ENCODE data around the gene RNF213.

DNA sequence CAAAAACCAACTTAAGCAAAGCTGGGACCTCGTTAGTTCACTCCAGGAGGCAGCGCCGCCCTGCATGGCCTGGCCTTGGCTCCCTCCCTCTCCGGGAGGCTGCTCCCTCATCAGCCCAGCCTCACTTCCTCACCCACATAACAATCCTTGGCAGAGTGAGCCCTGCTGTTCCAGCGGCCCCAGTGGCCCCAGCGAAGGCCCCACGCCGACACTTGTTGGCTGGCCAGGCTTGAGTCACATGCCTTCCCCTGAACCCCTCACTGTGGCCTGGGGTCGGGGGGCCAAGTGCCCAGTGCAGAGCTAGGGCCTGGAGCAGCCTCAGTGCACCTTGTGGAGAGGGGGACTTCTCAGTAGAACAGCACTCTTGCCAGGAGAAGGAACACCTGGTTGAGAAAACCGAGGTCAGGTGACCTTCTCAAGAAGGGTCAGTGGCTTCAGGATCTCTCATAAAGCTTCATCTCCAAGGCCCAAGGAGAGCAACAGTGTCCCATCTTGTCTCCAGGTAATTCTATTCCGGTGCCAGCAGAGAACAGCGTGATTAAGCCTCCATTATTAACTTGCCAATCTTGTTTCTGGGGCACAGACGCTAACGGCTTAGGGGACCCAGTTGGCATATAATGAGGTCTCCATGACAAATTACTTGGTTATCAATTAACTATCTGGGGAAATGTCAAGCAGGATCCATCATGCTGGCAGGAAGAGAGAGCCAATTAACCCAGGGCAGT is 181.1 kb downstream of the RNF213 start:
- TF ChIP-seq CTCF (IDR thresholded peaks at IDR 0.05): no peak
- no peak for TF ChIP-seq MAX (CRISPR knock-in tag; IDR thresholded peaks at IDR 0.05)
- TF ChIP-seq ZNF281 (CRISPR knock-in tag; IDR thresholded peaks at IDR 0.05): no peak
- TF ChIP-seq RELA (CRISPR knock-in tag; IDR thresholded peaks at IDR 0.05; ENCODE audit: borderline replicate concordance): no peak
- no peak for TF ChIP-seq SMAD4 (CRISPR knock-in tag; IDR thresholded peaks at IDR 0.05)
- TF ChIP-seq, protein P1, sequence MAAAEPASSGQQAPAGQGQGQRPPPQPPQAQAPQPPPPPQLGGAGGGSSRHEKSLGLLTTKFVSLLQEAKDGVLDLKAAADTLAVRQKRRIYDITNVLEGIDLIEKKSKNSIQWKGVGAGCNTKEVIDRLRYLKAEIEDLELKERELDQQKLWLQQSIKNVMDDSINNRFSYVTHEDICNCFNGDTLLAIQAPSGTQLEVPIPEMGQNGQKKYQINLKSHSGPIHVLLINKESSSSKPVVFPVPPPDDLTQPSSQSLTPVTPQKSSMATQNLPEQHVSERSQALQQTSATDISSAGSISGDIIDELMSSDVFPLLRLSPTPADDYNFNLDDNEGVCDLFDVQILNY (CRISPR knock-in tag; IDR thresholded peaks at IDR 0.05): no peak
- TF ChIP-seq, protein P2, sequence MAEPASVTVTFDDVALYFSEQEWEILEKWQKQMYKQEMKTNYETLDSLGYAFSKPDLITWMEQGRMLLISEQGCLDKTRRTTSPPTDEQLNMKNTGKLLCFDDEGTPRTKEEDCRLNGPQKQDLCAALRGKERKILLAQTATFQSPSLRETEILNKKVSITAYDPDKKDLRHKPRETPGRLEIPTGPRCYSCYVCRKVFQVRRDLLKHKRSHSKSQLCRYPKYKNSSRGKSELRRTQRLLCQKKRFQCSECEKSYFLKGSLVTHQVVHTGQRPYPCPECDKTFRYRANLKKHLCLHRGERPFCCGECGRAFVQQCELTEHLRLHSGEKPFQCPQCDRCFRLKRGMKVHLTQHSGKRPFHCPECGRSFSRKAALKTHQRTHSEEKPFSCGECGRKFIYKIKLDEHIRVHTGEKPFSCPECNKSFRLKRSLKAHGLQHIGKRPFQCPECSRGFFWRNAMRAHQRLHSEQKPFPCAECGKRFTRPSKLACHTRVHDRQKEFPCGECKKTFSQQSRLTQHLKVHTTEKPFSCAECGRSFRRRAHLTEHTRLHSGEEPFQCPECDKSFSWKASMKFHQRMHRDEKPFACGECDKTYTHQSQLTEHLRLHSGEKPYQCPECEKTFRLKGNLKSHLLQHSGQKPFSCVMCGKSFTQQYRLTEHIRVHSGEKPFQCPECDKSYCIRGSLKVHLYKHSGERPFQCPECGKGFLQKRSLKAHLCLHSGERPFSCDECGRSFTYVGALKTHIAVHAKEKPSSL (CRISPR knock-in tag; conservative IDR thresholded peaks at IDR 0.05): no peak
- TF ChIP-seq TEAD4 (CRISPR knock-in tag; IDR thresholded peaks at IDR 0.05): no peak

Measured in WTC11 (cell line).